Measurements from ENCODE around the gene PRR5L.

GRCh38 chr11:36436589-36436988 is 140.5 kb downstream of the PRR5L start:
- no peak for TF ChIP-seq CTCF (IDR thresholded peaks at IDR 0.05)
- no peak for TF ChIP-seq RCOR1 (IDR thresholded peaks at IDR 0.05; ENCODE audit: low read length)

Measured in SK-N-SH (cell line).